HUES64 (cell line): Measurements from ENCODE around the gene MDK.

ENCODE experiments used
- H3K27ac ChIP-seq: 2 replicates; pipeline ENCODE4 v1.7.0; 2013; ENCODE audit warnings: low read depth, low read length, inconsistent platforms
- H3K27me3 ChIP-seq: 2 replicates; pipeline ENCODE4 v1.6.1; 2013; ENCODE audit warnings: mild to moderate bottlenecking, low read length; ENCODE audit not compliant: insufficient read depth
- H3K36me3 ChIP-seq: 2 replicates; pipeline ENCODE4 v1.6.1; 2013; ENCODE audit warnings: mild to moderate bottlenecking, low read length; ENCODE audit not compliant: insufficient read depth
- H3K4me1 ChIP-seq: 2 replicates; pipeline ENCODE4 v1.6.1; 2013; ENCODE audit warnings: mild to moderate bottlenecking, low read length, moderate library complexity; ENCODE audit not compliant: insufficient read depth
- H3K4me3 ChIP-seq: 2 replicates; pipeline ENCODE4 v1.5.1; 2013; ENCODE audit warnings: mild to moderate bottlenecking, low read length, moderate library complexity
- H3K9ac ChIP-seq: 2 replicates; pipeline ENCODE4 v1.6.1; 2013; ENCODE audit warnings: mild to moderate bottlenecking, low read depth, low read length
- H3K9me3 ChIP-seq: 2 replicates; pipeline ENCODE4 v1.6.1; 2013; ENCODE audit warnings: low read depth, low read length; ENCODE audit not compliant: insufficient read depth
- WGBS: fragments of 150-250, 120-280 bp; methylation state at CpG from one replicate; pipeline ENCODE4 v1.1.7; 2013; ENCODE audit warnings: missing lambda C conversion rate; 5-methylcytosine and 5-hydroxymethylcytosine counted together

MDK gene

GRCh38 chr11:46385169-46386004, 3.9 kb downstream of the MDK start:
- WGBS, result 95% methylated on average over 47 of the region's 47 CpGs

GRCh38 chr11:46386005-46386578, 4.6 kb downstream of the MDK start:
- H3K27ac ChIP-seq, result no peak overlapping the region
- 97% methylated on average over 25 of the region's 25 CpGs for WGBS
- H3K27me3 ChIP-seq, result peaks cover 51% of the 10 kb centered on the region
- H3K4me3 ChIP-seq, result no peak overlapping the region
- peaks cover 3% of the 10 kb centered on the region; the same call in 1 of the 2 replicates for H3K36me3 ChIP-seq
- H3K4me1 ChIP-seq, result peaks cover 23% of the 10 kb centered on the region
- no peaks in the 10 kb centered on the region for H3K9me3 ChIP-seq
- no peak overlapping the region for H3K9ac ChIP-seq

More at GRCh38 chr11:46385169-46386004, 3.9 kb downstream of the MDK start:
- peaks cover 3% of the 10 kb centered on the region; the same call in 1 of the 2 replicates for H3K36me3 ChIP-seq
- H3K27ac ChIP-seq, result no peak overlapping the region
- peaks cover 44% of the 10 kb centered on the region for H3K27me3 ChIP-seq
- no peak overlapping the region for H3K9ac ChIP-seq
- peaks cover 23% of the 10 kb centered on the region for H3K4me1 ChIP-seq
- H3K4me3 ChIP-seq, result no peak overlapping the region
- no peaks in the 10 kb centered on the region for H3K9me3 ChIP-seq

GRCh38 chr11:46386674-46387073, 5.2 kb downstream of the MDK start:
- H3K27me3 ChIP-seq, result peaks cover 57% of the 10 kb centered on the region
- H3K9me3 ChIP-seq, result no peaks in the 10 kb centered on the region
- no peak overlapping the region for H3K9ac ChIP-seq
- H3K4me1 ChIP-seq, result peaks cover 23% of the 10 kb centered on the region
- WGBS, result 88% methylated on average over 4 of the region's 4 CpGs
- H3K36me3 ChIP-seq, result peaks cover 3% of the 10 kb centered on the region; the same call in 1 of the 2 replicates
- H3K27ac ChIP-seq, result no peak overlapping the region
- no peak overlapping the region for H3K4me3 ChIP-seq

GRCh38 chr11:46387456-46387855, 6.0 kb downstream of the MDK start:
- Histone ChIP-seq H3K9ac (no peak overlapping the region), H3K27ac (no peak overlapping the region), H3K27me3 (peaks cover 65% of the 10 kb centered on the region), H3K4me3 (no peak overlapping the region), H3K4me1 (peaks cover 23% of the 10 kb centered on the region), H3K36me3 (peaks cover 3% of the 10 kb centered on the region; the same call in 1 of the 2 replicates), H3K9me3 (no peaks in the 10 kb centered on the region)
- 87% methylated on average over 5 of the region's 5 CpGs for WGBS

- Histone ChIP-seq H3K27me3 (peaks cover 70% of the 10 kb centered on the region), H3K4me3 (no peak overlapping the region), H3K9ac (no peak overlapping the region), H3K9me3 (no peaks in the 10 kb centered on the region), H3K27ac (no peak overlapping the region), H3K4me1 (peaks cover 17% of the 10 kb centered on the region), H3K36me3 (peaks cover 3% of the 10 kb centered on the region; the same call in 1 of the 2 replicates)
- WGBS, result 37% methylated on average over 24 of the region's 24 CpGs
Measured at GRCh38 chr11:46387919-46388618, 6.6 kb downstream of the MDK start.

- peaks cover 16% of the 10 kb centered on the region for H3K4me1 ChIP-seq
- 8% methylated on average over 21 of the region's 21 CpGs for WGBS
- H3K27ac ChIP-seq, result no peak overlapping the region
- peak overlapping the region; percentile 60 for H3K4me3 ChIP-seq
- no peak overlapping the region for H3K9ac ChIP-seq
- no peaks in the 10 kb centered on the region for H3K36me3 ChIP-seq
- no peaks in the 10 kb centered on the region for H3K9me3 ChIP-seq
- H3K27me3 ChIP-seq, result peaks cover 78% of the 10 kb centered on the region
Measured at GRCh38 chr11:46388619-46389449, 7.4 kb downstream of the MDK start.

- WGBS, result 3% methylated on average over 80 of the region's 80 CpGs
- Histone ChIP-seq H3K27ac (no peak overlapping the region), H3K4me1 (peaks cover 16% of the 10 kb centered on the region), H3K9ac (no peak overlapping the region), H3K36me3 (no peaks in the 10 kb centered on the region), H3K4me3 (peak overlapping the region; percentile 60), H3K27me3 (peaks cover 79% of the 10 kb centered on the region), H3K9me3 (no peaks in the 10 kb centered on the region)
Measured at GRCh38 chr11:46389450-46390330, 8.2 kb downstream of the MDK start.

- 9% methylated on average over 49 of the region's 49 CpGs for WGBS
- no peak overlapping the region for H3K27ac ChIP-seq
- H3K9ac ChIP-seq, result no peak overlapping the region
- no peaks in the 10 kb centered on the region for H3K9me3 ChIP-seq
- H3K4me3 ChIP-seq, result peak overlapping the region; percentile 60
- H3K36me3 ChIP-seq, result no peaks in the 10 kb centered on the region
- H3K27me3 ChIP-seq, result peaks cover 79% of the 10 kb centered on the region
- H3K4me1 ChIP-seq, result peaks cover 16% of the 10 kb centered on the region
Measured at GRCh38 chr11:46390331-46391171, 9.1 kb downstream of the MDK start.

GRCh38 chr11:46391186-46391577, 9.7 kb downstream of the MDK start:
- H3K9me3 ChIP-seq, result no peaks in the 10 kb centered on the region
- peak overlapping the region; percentile 53 for H3K4me3 ChIP-seq
- no peaks in the 10 kb centered on the region for H3K36me3 ChIP-seq
- 6% methylated on average over 31 of the region's 31 CpGs for WGBS
- H3K9ac ChIP-seq, result no peak overlapping the region
- no peak overlapping the region for H3K27ac ChIP-seq
- peaks cover 16% of the 10 kb centered on the region for H3K4me1 ChIP-seq
- peaks cover 76% of the 10 kb centered on the region for H3K27me3 ChIP-seq
